HEK293 (cell line): ENCODE measurements around the gene CENPT.
"Not testable (repeated sequence)": the region's sequence is repeated elsewhere in the genome, so short reads cannot be mapped to it uniquely, and the experiment has no call there.

ENCODE experiments used
- CTCF ChIA-PET: fragments of 350-600 bp; formaldehyde crosslinking; extraction: SDS; loops from one replicate; lab custom pipeline; 2021; ENCODE audit warnings: antibody characterized with exemption; lab: Yijun Ruan, JAX
- POLR2A ChIA-PET: fragments of 300-600 bp; formaldehyde crosslinking; extraction: SDS; loops from one replicate; lab custom pipeline; 2020; ENCODE audit warnings: antibody characterized with exemption, inconsistent platforms; lab: Yijun Ruan, JAX
- H3K27ac ChIP-seq: fragments of 200-500 bp; sonication (Bioruptor generic); 2 replicates; pipeline ENCODE4 v1.5.1; 2014; ENCODE audit warnings: low read depth, low read length, control low read depth, inconsistent platforms; ENCODE audit errors: extremely low read depth
- H3K36me3 ChIP-seq, 2 experiments: fragments of 200-500 bp in 1 of 2; sonication (Bioruptor generic) in 1 of 2; 1 replicate in 1 of 2; 2 replicates in 1 of 2; pipeline ENCODE4 v1.5.1; 2014 to 2017; ENCODE audit warnings: inconsistent platforms in 2 of 2, low read length in 2 of 2; ENCODE audit not compliant: control insufficient read depth in 2 of 2, insufficient read depth in 1 of 2
- H3K4me1 ChIP-seq: fragments of 200-500 bp; sonication (Bioruptor generic); 2 replicates; pipeline ENCODE4 v1.5.1; 2014; ENCODE audit warnings: mild to moderate bottlenecking, low read length, inconsistent platforms; ENCODE audit not compliant: control insufficient read depth, insufficient read depth
- H3K4me3 ChIP-seq: 2 replicates; pipeline ENCODE4 v1.5.1; 2011; ENCODE audit warnings: low read depth, mild to moderate bottlenecking, control low read depth, low read length, moderate library complexity
- H3K9me3 ChIP-seq: fragments of 200-500 bp; sonication (Bioruptor generic); 2 replicates; pipeline ENCODE4 v1.5.1; 2014; ENCODE audit warnings: low read depth, low read length, inconsistent platforms; ENCODE audit not compliant: control insufficient read depth, insufficient read depth
- GLI2 ChIP-seq: fragments of 450-650 bp; formaldehyde crosslinking; IDR thresholded peaks from 2 replicates; pipeline ENCODE4; 2017; ENCODE audit warnings: missing biosample characterization, missing genetic modification characterization, low read depth, borderline replicate concordance
- PATZ1 ChIP-seq: fragments of 450-650 bp; formaldehyde crosslinking; IDR thresholded peaks from 2 replicates; pipeline ENCODE4 v1.5.1; 2016; ENCODE audit warnings: missing biosample characterization, missing genetic modification characterization
- PRDM1 ChIP-seq: fragments of 450-650 bp; formaldehyde crosslinking; IDR thresholded peaks from 2 replicates; pipeline ENCODE4; 2016; ENCODE audit warnings: missing biosample characterization, missing genetic modification characterization
- SCRT2 ChIP-seq: fragments of 450-650 bp; formaldehyde crosslinking; IDR thresholded peaks from 2 replicates; pipeline ENCODE4 v1.5.1; 2016; ENCODE audit warnings: missing biosample characterization, missing genetic modification characterization
- YY1 ChIP-seq: fragments of 450-650 bp; formaldehyde crosslinking; IDR thresholded peaks from 2 replicates; pipeline ENCODE4 v1.5.1; 2018; ENCODE audit warnings: missing biosample characterization, missing genetic modification characterization
- ZFHX2 ChIP-seq: fragments of 450-650 bp; formaldehyde crosslinking; conservative IDR thresholded peaks from 2 replicates; pipeline ENCODE4 v1.5.1; 2016; ENCODE audit warnings: missing biosample characterization, missing genetic modification characterization
- ZNF10 ChIP-seq: fragments of 450-650 bp; formaldehyde crosslinking; IDR thresholded peaks from 2 replicates; pipeline ENCODE4 v1.5.1; 2017; ENCODE audit warnings: missing biosample characterization, missing genetic modification characterization
- ZNF121 ChIP-seq: fragments of 450-650 bp; formaldehyde crosslinking; IDR thresholded peaks from 2 replicates; pipeline ENCODE4 v1.5.1; 2016; ENCODE audit warnings: missing biosample characterization, missing genetic modification characterization
- ZNF132 ChIP-seq: fragments of 450-650 bp; formaldehyde crosslinking; IDR thresholded peaks from 2 replicates; pipeline ENCODE4 v1.5.1; 2017; ENCODE audit warnings: missing biosample characterization, missing genetic modification characterization, borderline replicate concordance
- ZNF138 ChIP-seq: fragments of 450-650 bp; formaldehyde crosslinking; IDR thresholded peaks from 2 replicates; pipeline ENCODE4 v1.5.1; 2016; ENCODE audit warnings: missing biosample characterization, missing genetic modification characterization, borderline replicate concordance
- ZNF24 ChIP-seq: fragments of 450-650 bp; formaldehyde crosslinking; IDR thresholded peaks from 2 replicates; pipeline ENCODE4 v1.5.1; 2016; ENCODE audit warnings: missing biosample characterization, missing genetic modification characterization
- ZNF37A ChIP-seq: fragments of 450-650 bp; IDR thresholded peaks from 2 replicates; pipeline ENCODE4 v1.5.1; 2018; ENCODE audit warnings: missing biosample characterization, missing genetic modification characterization
- ZNF398 ChIP-seq: fragments of 450-650 bp; formaldehyde crosslinking; IDR thresholded peaks from 2 replicates; pipeline ENCODE4 v1.5.1; 2017; ENCODE audit warnings: missing biosample characterization, missing genetic modification characterization
- ZNF423 ChIP-seq: fragments of 450-650 bp; formaldehyde crosslinking; IDR thresholded peaks from 2 replicates; pipeline ENCODE4 v1.5.1; 2016; ENCODE audit warnings: missing biosample characterization, missing genetic modification characterization
- ZNF629 ChIP-seq: fragments of 450-650 bp; formaldehyde crosslinking; IDR thresholded peaks from 2 replicates; pipeline ENCODE4 v1.5.1; 2017; ENCODE audit warnings: missing biosample characterization, missing genetic modification characterization
- ZNF785 ChIP-seq: fragments of 450-650 bp; formaldehyde crosslinking; IDR thresholded peaks from 2 replicates; pipeline ENCODE4 v1.5.1; 2016; ENCODE audit warnings: missing biosample characterization, missing genetic modification characterization
- ZSCAN18 ChIP-seq: fragments of 450-650 bp; formaldehyde crosslinking; IDR thresholded peaks from 2 replicates; pipeline ENCODE4 v1.5.1; 2016; ENCODE audit warnings: missing biosample characterization, missing genetic modification characterization
- ZXDB ChIP-seq: fragments of 450-650 bp; formaldehyde crosslinking; IDR thresholded peaks from 2 replicates; pipeline ENCODE4 v1.5.1; 2016; ENCODE audit warnings: missing biosample characterization, missing genetic modification characterization

The CENPT gene

GRCh38 chr16:67837811-67838210 is 9.7 kb downstream of the CENPT start:
- CTCF ChIA-PET, result interaction anchor here (2.7 kb wide), 1 partner anchor 21 kb away, joined by 15 read pairs; no protein-coding TSS in a partner anchor
- no peaks in the 10 kb centered on the region for H3K4me1 ChIP-seq

GRCh38 chr16:67837190-67837589 is 10.3 kb downstream of the CENPT start:
- POLR2A ChIA-PET, H3K36me3 ChIP-seq, H3K4me3 ChIP-seq: not testable (repeated sequence)
- CTCF ChIA-PET, result interaction anchor here (2.7 kb wide), 1 partner anchor 21 kb away, joined by 15 read pairs; no protein-coding TSS in a partner anchor
- TF ChIP-seq ZFHX2 (tag by site-specific recombination), result 0 out of 2 replicates have a peak, but pooled peaks have one; percentile 7
- TF ChIP-seq, all 188 proteins: peak for 1; not testable (repeated sequence) for 187
- not testable (repeated sequence) for H3K4me1 ChIP-seq, H3K27ac ChIP-seq, H3K9me3 ChIP-seq

More at GRCh38 chr16:67837811-67838210, 9.7 kb downstream of the CENPT start:
- no peaks in the 10 kb centered on the region for H3K9me3 ChIP-seq
- TF ChIP-seq ZNF37A (no peak), PRDM1 (tag by site-specific recombination) (peak; percentile 36; the same call in 1 of the 2 replicates), GLI2 (tag by site-specific recombination) (no peak), SCRT2 (tag by site-specific recombination) (no peak), ZNF138 (tag by site-specific recombination) (no peak), ZNF785 (tag by site-specific recombination) (no peak)
- TF ChIP-seq, all 188 proteins: peak for 1
- POLR2A ChIA-PET, result no interaction called here
- Histone ChIP-seq H3K36me3 (no peaks in the 10 kb centered on the region), H3K27ac (no peak overlapping the region), H3K4me3 (no peak overlapping the region)

GRCh38 chr16:67834242-67834614 is 13.3 kb downstream of the CENPT start:
- Histone ChIP-seq H3K9me3 (no peaks in the 10 kb centered on the region), H3K27ac (peak overlapping the region; percentile 76; the same call in 1 of the 2 replicates), H3K4me3 (no peak overlapping the region), H3K36me3 (peaks cover 0 to 32% of the 10 kb centered on the region in 2 experiments; a peak in 2 of 3 replicates), H3K4me1 (no peaks in the 10 kb centered on the region)
- ChIA-PET POLR2A (interaction anchor here (0.7 to 2.3 kb wide), 14 partner anchors 11 to 272 kb away, joined by 3 to 38 read pairs (median 4); partner anchors contain the start of genes EDC4, GFOD2, NUTF2 and RANBP10), CTCF (interaction anchor here (0.9 to 2.6 kb wide), 5 partner anchors 11 to 49 kb away, joined by 3 to 32 read pairs (median 4); no protein-coding TSS in a partner anchor)
- TF ChIP-seq ZNF121 (tag by site-specific recombination) (peak; percentile 99), ZNF629 (no peak), ZNF132 (no peak)
- TF ChIP-seq, all 188 proteins: peak for 1

GRCh38 chr16:67833415-67834241 is 13.9 kb downstream of the CENPT start:
- Histone ChIP-seq H3K4me1 (no peaks in the 10 kb centered on the region), H3K27ac (peak overlapping the region; percentile 76), H3K36me3 (peaks cover 0 to 38% of the 10 kb centered on the region in 2 experiments; a peak in 2 of 3 replicates), H3K4me3 (peak overlapping the region; percentile 60), H3K9me3 (no peaks in the 10 kb centered on the region)
- ChIA-PET POLR2A (interaction anchor here (0.7 to 2.3 kb wide), 14 partner anchors 11 to 272 kb away, joined by 3 to 38 read pairs (median 4); partner anchors contain the start of genes EDC4, GFOD2, NUTF2 and RANBP10), CTCF (interaction anchor here (0.9 to 2.6 kb wide), 7 partner anchors 11 to 312 kb away, joined by 3 to 32 read pairs (median 4); no protein-coding TSS in a partner anchor)
- TF ChIP-seq ZXDB (peak; percentile 86), ZNF423 (tag by site-specific recombination) (no peak), PATZ1 (tag by site-specific recombination) (0 out of 2 replicates have a peak, but pooled peaks have one; percentile 35), ZNF398 (tag by site-specific recombination) (peak; percentile 80), ZNF10 (tag by site-specific recombination) (peak; percentile 38; the same call in 1 of the 2 replicates), YY1 (tag by site-specific recombination) (peak; percentile 70; the same call in 1 of the 2 replicates), PRDM1 (tag by site-specific recombination) (no peak), ZSCAN18 (tag by site-specific recombination) (no peak), ZNF24 (0 out of 2 replicates have a peak, but pooled peaks have one; percentile 32)
